C4-2B (cell line): ENCODE measurements around the gene JAGN1.

Experiments used
- CTCF ChIP-seq: fragments of 450-650 bp; conservative IDR thresholded peaks from 2 replicates; pipeline ENCODE4 v1.5.1; 2017; ENCODE audit warnings: mild to moderate bottlenecking
- ZFX ChIP-seq: fragments of 450-650 bp; IDR thresholded peaks from 2 replicates; pipeline ENCODE4 v1.6.1; 2017

- TF ChIP-seq CTCF (no peak), ZFX (no peak)
Observed at GRCh38 chr3:9899289-9899791, 8.9 kb downstream of the JAGN1 start.
